HS-27A (cell line): Measurements from ENCODE around the gene MRPS35.
A peak's percentile ranks its signal among the peaks of the same experiment; 100 is the strongest.

Source experiments
- DNase-seq: peaks from one replicate; pipeline ENCODE4 v3.0.0-alpha.2; 2012; ENCODE audit warnings: low read depth, missing footprints

The MRPS35 gene

DNA sequence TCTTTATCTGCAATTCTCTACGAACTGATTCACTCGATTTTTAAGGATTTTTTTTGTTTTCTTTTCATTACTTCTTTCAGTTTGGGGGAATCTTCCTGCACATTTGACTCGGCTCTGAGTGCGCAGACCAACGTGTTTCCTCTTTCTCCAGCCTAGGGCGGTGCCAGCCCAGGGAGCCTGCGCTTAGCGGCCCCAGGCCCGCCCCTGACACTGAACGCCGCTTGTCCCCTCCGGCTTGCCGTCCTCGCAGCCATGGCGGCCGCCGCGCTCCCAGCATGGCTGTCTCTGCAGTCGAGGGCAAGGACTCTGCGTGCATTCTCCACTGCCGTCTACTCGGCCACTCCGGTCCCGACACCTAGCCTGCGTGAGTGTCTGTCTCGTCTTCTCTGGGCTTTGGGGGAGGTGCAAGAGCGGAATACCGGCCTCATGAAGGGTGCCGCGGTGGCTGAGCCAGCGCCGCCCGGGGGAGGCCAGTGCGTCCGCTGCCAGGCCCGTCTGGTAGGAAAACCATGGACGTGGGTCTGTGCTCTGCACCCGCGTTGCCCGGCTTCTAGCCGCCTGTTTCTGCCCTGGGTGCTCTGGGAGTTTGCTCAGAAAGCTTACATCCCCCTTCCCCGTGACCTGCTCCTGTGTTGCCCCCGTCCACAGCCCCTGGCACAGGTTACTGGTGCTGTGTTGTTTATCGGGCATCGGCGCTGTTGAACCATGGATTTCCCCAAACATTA is at the start of gene MRPS35:
TSS of gene MRPS35 (plus strand) at position 241 of the 725 bp plus-strand sequence. CDS start at position 253, 12 bp downstream.
- DNase-seq = peak; percentile 91

DNA sequence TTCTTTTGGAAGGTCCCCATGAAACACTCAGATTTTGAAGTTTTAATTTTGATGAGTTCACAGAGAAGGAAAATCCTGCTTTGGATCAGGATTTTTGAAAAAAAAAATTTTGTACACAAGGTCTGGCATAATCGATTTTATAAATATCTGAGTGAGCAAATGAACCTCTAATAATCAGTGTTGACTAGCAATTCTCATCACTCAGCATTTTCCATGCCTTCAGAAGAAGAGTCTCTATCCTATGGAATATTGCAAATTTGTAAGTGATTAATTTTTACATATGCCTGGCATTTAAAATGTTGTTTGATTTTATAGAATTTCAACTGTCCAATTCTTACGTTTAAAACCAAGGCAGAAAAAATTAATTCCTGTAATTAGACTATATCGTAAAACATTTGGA is 44.9 kb upstream of the MRPS35 start:
- DNase-seq = no peak

DNA sequence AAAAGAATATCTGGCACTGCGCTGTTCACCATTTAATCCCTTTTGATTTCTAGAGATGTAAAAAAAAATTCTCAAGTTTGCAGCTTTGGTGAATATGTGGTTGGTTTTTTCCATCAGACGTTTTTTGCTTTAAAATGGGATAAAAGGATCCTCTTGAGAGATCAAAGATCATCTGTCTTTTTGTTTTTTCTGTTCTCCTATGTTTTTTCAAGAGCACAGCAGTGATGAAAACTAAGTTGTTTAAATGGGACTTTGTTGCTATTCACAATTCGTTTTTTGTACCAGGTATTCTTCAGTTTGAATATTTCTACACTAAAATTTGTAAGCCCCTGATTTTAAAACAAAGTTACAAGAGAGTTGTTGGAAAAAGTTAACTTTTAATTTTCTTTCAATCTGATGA is 44.1 kb upstream of the MRPS35 start:
- no peak for DNase-seq

DNA sequence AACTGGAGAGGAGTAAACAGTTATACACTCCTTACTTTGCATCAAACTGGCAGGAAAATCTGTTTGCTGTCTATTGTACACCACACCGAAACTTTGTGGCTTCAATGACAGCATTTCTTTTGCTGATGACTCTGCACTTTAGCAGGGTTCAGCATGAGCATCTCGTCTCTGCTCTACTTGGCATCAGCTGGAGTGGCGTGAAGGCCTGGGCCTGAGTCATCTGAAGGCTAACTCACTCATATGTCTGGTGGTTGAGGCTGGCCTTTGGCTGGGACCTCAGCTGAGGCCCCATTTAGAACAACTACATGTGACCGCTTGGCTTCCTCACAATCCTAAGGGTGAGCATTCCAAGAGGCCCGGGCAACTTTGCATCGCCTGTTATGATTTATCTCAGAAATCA is 43.1 kb upstream of the MRPS35 start:
- DNase-seq = no peak

DNA sequence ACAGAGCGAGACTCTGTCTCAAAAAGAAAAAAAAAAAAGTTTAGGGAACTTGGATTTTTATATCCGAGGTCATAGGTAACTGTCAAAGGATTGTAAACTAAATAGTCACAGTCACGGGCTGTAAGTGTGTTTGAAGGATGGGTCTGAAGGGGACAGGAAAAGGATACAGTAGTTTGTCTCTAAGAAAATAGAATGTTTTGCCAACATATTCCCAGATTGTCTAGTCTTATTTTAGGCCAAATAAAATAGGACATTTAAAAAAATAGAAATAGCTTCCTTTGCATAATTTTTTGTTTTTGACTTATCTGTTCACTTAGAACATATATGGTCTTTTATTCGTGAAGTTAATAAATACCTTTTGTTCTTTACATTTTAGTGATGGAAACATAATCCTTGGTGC is 38.6 kb upstream of the MRPS35 start:
- no peak for DNase-seq

DNA sequence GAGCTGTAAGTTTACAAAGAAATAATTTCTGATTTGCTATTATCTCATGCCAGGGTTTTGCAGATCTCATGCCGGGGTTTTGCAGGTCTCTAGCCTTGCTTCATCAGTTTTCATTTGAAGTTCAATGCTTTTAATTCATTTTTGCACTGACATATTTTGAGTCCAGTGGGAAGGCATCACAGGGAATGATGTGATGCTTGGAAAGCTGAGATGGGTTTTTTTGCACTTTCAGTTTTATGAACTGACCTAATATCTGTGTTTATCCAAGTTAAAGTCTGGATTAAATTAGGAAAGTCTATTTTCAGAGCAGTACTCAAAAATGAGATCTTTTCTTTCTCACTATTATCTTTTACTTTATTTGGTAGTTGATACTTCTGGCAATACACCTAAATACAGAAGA is 38.0 kb upstream of the MRPS35 start:
- DNase-seq = no peak

DNA sequence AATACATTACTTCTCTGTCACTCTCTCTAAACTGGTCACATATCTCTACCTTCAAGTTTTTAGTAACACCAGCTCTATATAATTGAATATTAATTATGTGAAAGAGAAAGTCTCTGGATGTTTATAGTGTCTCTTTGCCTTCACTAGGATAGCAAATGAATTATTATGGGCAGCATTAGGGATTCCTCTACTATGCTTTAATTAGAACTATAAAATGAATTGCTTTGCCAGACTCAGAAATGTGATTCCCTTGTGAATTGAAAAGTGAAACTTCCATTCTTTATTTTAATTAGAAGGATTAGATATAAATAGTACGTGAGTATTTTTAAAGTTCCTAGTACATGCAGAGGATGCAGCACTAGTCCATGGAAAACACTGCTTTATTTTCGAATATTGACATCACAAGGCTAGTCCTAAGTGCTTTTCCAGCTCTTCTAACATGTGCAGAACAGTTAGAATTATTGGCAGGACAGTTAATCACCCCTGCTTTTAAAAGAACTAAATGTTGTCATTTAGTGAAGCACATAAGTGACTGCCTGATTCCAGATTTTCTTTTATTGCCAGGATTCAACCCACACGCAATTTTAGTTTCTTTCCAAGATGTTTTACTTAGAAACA is 37.4 kb upstream of the MRPS35 start:
- no peak for DNase-seq

DNA sequence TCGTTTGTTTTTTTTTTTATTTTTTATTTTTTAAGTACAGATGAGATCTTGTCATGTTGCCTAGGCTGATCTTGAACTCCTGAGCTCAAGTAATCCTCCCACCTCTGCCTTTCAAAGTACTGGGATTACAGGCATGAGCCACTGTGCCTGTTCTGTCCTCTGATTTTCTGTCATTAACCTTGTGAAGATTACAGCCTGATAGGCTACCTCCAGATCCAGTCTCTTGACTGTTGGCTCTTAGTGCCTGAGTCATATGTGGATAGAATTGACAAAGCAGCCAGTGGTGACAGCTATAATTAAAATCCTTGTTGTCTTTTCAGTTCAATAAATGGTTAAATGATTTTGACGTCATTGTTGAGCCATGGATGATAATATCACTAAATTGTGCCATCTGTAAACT is 35.6 kb upstream of the MRPS35 start:
- DNase-seq = no peak

DNA sequence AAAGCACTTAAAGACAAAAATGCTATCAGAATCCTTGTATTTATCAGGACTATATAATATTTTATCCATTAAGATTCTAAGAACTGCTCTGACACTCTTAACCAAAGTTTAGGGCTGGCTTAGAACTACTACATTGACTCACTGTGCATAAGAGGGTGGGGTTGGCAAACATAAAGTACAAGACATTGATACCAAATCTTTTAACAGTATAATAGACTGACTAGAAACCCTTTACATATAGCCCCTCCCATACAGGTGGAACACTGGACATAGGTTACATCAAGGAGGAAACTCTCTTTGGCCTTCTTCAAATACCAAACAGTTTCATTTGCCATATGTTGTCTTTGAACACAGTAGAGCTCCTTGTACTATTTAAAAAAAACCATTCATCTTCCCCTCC is 30.0 kb upstream of the MRPS35 start:
- DNase-seq = no peak

DNA sequence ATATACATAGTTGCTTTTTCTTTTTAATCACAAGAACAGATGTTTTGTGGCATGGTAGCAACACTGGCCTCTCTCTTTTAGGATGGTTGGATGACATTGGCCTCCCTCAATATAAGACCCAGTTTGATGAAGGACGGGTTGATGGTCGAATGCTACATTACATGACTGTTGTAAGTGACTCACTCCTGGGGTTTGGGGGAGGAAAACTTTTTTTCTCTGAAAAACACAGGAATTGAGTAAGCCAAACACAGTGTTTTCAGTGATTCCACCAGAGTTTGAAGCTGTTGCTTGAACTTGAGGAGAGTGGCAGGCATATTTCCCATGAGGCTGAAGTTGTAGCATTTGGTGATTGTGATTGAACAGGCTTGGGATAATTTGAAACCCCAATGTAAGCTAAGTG is 28.1 kb upstream of the MRPS35 start:
- no peak for DNase-seq

DNA sequence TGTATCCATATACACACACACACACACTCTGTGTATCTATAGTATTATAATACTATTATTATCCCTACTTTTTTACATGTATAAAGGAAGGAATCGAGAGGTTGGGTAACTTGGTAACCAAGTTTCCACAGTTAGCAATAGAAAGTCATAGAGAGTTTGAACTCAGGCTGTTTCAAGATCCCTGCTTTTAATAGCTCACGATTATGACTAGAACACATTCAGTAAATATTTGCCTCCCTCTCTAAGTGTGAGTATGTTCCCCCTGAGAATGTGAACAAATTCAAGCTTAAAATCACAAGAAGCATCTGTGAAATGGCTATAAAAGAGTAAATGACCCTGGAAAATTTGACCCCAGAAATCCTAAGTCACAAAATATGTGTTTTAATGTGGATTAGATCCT is 25.4 kb upstream of the MRPS35 start:
- no peak for DNase-seq

DNA sequence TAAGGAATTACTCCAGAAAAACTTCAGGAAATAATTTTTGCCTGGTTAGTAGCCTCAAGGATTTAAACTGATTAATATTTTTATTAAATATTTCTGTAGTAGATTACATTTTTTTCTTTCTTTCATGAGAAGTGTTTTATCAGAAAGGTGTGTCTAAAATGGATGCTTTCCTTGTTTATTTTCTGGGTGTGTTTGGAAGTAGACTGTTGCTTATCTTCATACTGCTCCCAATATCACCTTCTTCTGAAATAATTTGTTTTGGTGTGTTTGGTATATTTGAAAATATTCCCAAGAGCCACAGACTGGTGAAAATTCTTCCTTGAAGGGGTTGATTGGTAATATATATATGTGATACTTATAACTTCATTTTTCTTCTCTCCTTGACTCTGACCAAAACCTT is 24.5 kb upstream of the MRPS35 start:
- DNase-seq = no peak

DNA sequence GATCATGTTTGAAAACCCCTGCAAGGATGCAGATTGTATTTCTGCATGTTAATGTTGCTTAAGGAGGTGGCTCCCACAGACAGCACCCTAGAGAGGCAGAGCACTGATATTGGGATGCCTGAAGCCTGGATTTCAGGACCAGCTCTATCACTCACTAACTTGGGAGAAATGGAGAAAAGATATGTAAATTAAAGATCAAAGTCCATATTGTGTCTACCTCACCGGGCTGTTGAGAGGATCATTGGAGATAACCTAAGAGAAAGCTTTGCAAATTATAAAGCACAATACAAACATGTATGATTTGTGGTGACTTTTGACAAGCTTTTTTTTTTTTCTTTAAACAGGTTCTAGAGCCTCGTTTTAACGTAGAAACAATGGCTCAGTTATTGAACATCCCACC is 22.0 kb upstream of the MRPS35 start:
- DNase-seq = no peak

DNA sequence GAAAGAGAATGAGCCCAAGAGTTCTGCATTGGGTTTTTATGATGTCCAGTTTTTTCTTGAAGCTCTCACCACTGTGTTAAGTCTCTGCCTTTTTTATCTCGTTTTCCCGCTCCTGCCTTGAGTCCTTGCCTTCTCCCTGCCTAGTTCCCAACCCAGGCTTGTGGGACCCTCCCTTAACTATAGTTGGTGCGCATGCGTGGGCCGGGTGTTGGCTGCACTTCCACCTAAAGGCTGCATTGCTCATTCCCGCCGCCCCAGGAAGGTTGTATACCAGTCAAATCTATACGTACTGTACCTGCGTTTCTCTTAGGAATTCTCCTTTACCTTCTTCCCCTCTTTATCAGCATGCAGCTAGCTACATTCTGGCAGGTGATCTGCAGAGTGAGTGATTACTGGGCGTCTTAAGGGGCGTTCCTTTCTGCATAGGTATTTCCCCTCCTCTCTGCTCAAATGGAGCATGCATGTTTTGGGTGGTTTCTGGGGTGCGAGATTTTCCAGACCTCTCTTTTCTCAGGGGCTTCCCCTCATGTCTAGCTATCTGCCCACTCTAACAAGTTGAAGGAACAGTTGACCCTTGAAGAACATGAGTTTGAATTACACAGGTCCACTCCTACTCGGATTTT is 21.0 kb upstream of the MRPS35 start:
- DNase-seq = no peak

DNA sequence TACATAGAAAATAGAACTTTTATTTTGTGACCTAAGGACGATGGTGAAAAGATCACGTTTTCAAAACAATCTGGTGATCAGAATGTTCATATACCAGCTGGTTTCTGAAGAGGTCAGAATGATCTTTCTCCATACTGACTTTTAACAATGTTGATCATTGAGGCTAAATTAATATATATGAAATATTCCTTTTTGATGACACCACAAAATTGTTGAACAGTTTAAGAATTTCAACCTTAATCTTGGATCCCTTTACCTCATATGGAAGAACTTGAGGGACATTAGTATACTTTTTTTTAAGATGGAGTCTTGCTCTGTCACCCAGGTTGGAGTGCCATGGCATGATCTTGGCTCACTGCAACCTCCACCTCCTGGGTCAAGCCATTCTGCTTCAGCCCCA is 17.2 kb upstream of the MRPS35 start:
- DNase-seq = no peak

DNA sequence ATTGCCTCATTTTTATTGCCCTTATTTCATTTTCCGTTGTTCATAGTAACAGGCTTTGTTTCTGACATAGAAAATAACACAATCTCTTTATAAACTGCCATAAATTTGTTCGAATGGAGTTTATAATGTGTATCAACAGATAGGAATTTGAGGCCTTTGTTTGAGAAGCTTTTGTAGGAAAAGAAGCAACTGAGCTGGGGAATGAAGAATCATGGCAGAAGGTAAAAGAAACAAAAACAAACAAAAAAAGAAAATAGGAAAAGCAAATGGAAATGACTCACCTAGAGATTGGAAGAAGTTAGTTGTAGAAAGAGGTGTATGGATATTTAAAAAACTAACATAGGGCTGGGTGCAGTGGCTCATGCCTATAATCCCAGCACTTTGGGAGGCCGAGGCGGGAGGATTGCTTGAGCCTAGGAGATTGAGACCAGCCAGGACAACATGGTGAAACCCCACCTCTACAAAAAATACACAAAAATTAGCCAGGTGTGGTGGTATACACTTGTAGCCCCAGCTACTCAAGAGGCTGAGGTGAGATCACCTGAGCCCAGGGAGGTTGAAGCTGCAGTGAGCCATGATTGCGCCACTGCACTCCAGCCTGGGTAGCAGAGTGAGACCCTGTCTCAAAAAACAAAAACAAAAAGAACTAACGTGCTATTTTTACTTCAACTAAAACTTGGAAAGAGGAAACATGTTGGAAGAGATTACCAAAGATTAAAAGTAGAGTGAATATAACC is 14.9 kb upstream of the MRPS35 start:
- DNase-seq = no peak

DNA sequence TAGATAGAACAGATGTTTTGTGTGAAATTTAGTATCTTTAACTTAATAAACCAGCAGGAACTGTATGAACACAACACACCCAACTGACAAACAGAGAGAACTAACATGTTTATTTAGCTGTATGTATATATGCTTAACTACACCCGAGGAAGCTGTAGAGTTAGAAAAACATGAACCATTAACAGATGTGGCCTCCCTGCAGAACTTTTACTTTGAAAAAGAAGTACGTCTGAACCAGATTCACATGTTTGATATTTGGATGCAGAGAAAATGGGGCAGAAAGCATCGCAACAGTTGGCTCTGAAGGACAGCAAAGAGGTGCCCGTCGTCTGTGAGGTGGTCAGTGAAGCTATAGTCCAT is 14.4 kb upstream of the MRPS35 start, which contains the start of gene REP15:
TSS of gene REP15 (plus strand) at position 155 of the 360 bp plus-strand sequence. CDS start at position 271, 116 bp downstream.
- no peak for DNase-seq

DNA sequence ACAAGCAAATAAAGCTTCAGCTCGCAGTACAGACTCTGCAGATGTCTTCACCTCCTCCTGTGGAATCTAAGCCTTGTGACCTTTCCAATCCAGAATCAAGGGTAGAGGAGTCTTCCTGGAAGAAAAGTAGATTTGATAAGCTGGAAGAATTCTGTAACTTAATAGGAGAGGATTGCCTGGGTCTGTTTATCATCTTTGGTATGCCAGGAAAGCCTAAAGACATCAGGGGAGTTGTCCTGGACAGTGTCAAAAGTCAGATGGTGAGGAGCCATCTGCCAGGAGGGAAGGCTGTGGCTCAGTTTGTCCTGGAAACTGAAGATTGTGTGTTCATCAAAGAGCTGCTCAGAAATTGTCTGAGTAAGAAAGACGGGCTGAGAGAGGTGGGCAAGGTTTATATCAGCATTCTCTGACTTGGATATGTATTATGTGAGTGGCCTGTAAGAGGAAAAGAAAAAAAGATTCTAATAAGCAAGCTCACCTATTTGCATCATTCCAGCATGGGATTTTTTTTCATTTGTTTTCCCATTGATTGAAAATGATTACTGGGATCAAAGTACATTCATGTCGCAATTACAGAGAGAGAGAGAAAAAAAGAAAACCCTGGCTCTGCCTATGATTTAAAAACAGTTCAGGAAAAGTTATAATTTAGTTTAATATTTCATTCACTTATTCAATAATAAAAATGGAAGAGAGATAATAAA is 13.6 kb upstream of the MRPS35 start:
- DNase-seq = no peak

DNA sequence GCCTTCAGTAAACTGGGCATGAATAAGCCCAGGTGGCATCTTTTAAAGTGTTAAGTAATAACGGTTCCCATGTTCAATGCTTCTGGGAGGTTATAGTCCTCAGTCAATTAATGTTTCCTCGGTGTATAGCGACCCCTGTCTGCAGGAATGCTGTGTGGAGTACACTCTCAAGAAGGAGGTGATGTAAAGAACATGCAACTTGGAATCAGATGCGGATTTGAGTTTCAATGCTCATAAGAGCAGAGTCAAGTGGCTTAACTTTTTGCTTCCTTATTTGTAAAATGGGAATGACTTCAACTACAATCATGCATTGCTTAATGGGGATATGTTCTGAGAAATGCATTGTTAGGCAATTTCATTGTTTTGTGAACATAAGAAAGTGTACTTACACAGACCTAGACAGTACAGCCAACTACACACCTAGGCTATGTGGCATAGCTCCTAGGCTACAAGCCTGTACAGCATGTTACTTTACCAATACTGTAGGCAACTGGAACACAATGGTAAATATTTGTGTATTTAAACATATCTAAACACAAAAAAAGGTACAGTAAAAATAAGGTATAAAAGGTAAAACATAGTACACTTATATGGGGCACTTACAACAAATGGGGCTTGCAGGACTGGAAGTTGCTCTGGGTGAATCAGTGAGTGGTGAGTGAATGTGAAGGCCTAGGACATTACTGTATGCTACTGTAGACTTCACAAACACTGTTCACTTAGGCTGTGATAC is 6.7 kb upstream of the MRPS35 start:
- DNase-seq = peak; percentile 78

DNA sequence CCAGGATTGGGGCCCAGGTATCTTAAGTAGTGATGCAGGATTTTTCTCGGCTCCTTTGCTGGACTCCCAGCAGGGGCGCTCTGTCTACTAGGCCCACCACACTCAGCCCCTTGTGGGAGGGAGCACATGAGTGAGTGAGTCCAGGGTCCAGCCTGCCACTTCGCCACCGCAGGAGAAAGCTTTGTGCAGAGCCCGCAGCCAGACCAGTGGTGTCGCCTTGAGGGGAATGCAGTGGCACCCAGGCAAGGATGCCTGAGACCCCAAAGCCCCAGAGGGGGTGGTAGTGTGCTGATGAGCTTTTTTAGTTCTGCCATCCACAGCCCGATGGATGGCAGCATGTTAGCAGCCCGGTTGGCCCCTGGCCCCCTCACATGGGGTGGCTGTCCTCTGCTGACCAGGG is 5.4 kb upstream of the MRPS35 start:
- DNase-seq = no peak

DNA sequence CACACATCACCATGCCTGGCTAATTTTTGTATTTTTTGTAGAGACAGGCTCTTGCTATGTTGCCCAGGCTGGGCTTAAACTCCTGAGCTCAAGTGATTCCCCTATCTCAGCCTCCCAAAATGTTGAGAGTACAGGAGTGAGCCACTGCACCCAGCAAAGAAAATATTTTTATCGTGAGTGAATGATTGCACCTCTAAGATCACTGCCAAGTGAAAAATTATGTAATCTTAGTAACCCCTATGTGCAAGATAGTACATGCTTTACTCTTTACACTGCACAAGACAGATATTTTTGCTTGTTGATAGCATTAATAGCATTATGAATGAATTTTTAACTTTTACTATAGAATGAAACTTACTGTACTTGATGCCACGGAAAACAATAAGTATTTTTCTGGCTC is 3.4 kb upstream of the MRPS35 start:
- DNase-seq = no peak
